ENCODE measurements around the gene HERC2. TPM values are rescaled to one million over a fixed set of nuclear protein-coding genes. Genes with fewer than 3 reads are reported as not detected.

The HERC2 gene
- total and polyA plus RNA-seq, 12 donors: 24.4 to 77.0 (median 60.3) TPM

- H3K27ac ChIP-seq: no peak overlapping the region
- intact Hi-C loops (cut with DNase I): no loop called here
- ATAC-seq (no peak), DNase-seq (no peak)
- WGBS, 2 donors: 87 to 89% methylated on average over 13 of the region's 13 CpGs
- H3K4me3 ChIP-seq: no peak overlapping the region
- no peaks in the 10 kb centered on the region for H3K27me3 ChIP-seq
- peaks cover 0 to 84% (median 21%) of the 10 kb centered on the region in 9 donors for H3K36me3 ChIP-seq
- H3K9me3 ChIP-seq: no peaks in the 10 kb centered on the region
- TF ChIP-seq CTCF (IDR thresholded peaks at IDR 0.05): no peak
- H3K4me1 ChIP-seq: peaks cover 0 to 16% (median 7%) of the 10 kb centered on the region in 9 donors
Measured at GRCh38 chr15:28131946-28132345, 190.0 kb downstream of the HERC2 start.

GRCh38 chr15:28131400-28131799 lies 190.6 kb downstream of the HERC2 start:
- TF ChIP-seq CTCF (IDR thresholded peaks at IDR 0.05): no peak
- Histone ChIP-seq H3K27ac (no peak overlapping the region), H3K27me3 (no peaks in the 10 kb centered on the region), H3K9me3 (no peaks in the 10 kb centered on the region), H3K36me3 (peaks cover 0 to 89% (median 21%) of the 10 kb centered on the region in 9 donors), H3K4me1 (peaks cover 0 to 16% (median 8%) of the 10 kb centered on the region in 9 donors), H3K4me3 (no peak overlapping the region)
- 95 to 96% methylated on average over 13 of the region's 13 CpGs for WGBS, 2 donors
- intact Hi-C loops (cut with DNase I): no loop called here
- ATAC-seq: no peak
- no peak for DNase-seq

GRCh38 chr15:28130651-28131050 lies 191.3 kb downstream of the HERC2 start:
- H3K27me3 ChIP-seq: no peaks in the 10 kb centered on the region
- ATAC-seq: no peak
- H3K4me1 ChIP-seq: peaks cover 0 to 16% (median 9%) of the 10 kb centered on the region in 9 donors
- WGBS, 2 donors: 95 to 96% methylated on average over 7 of the region's 7 CpGs
- no peak overlapping the region for H3K4me3 ChIP-seq
- peaks cover 0 to 93% (median 21%) of the 10 kb centered on the region in 9 donors for H3K36me3 ChIP-seq
- no peak for TF ChIP-seq CTCF (IDR thresholded peaks at IDR 0.05)
- intact Hi-C loops (cut with DNase I): no loop called here
- DNase-seq: no peak
- no peak overlapping the region for H3K27ac ChIP-seq
- no peaks in the 10 kb centered on the region for H3K9me3 ChIP-seq

GRCh38 chr15:28129231-28129848 lies 192.6 kb downstream of the HERC2 start:
- 91% methylated on average over 9 of the region's 9 CpGs for WGBS, 2 donors

More at GRCh38 chr15:28129231-28129848, 192.6 kb downstream of the HERC2 start:
- no peak for TF ChIP-seq CTCF (IDR thresholded peaks at IDR 0.05)
- ATAC-seq (peak in 6 of 8 donors; percentile 9 to 60 (median 30)), DNase-seq (no peak)
- H3K36me3 ChIP-seq: peaks cover 0 to 94% (median 21%) of the 10 kb centered on the region in 9 donors
- intact Hi-C loops (cut with DNase I): loop anchor here in 2 of 10 donors (5.0 to 10.0 kb wide), 2 partner anchors 1237 to 1245 kb away; no protein-coding TSS in a partner anchor
- H3K9me3 ChIP-seq: no peaks in the 10 kb centered on the region
- no peaks in the 10 kb centered on the region for H3K27me3 ChIP-seq
- H3K4me1 ChIP-seq: peaks cover 0 to 16% (median 9%) of the 10 kb centered on the region in 9 donors
- H3K4me3 ChIP-seq: no peak overlapping the region
- no peak overlapping the region for H3K27ac ChIP-seq

Data from heart right ventricle (tissue), 16 donors.